SKM-1 treated with dmso at 0.1 percent for 144 hours (cell line): ENCODE results near the gene RNF212.

Experiments used
- DNase-seq: peaks from one replicate; lab custom pipeline; 2025; ENCODE audit not compliant: unreplicated experiment; lab: John Stamatoyannopoulos, UW

Gene RNF212

GRCh38 chr4:1116838-1117237, 3.5 kb upstream of the RNF212 start:
- DNase-seq = no peak

- DNase-seq = no peak
Measured at GRCh38 chr4:1115528-1116293, 2.3 kb upstream of the RNF212 start.

- no peak for DNase-seq
Measured at GRCh38 chr4:1112821-1113182, 562 bp downstream of the RNF212 start.

GRCh38 chr4:1112174-1112820, 1.1 kb downstream of the RNF212 start:
- no peak for DNase-seq

- DNase-seq = no peak
Measured at GRCh38 chr4:1111259-1111809, 2.0 kb downstream of the RNF212 start.

GRCh38 chr4:1109898-1110506, 3.4 kb downstream of the RNF212 start:
- DNase-seq = no peak

GRCh38 chr4:1109333-1109732, 4.0 kb downstream of the RNF212 start:
- DNase-seq = no peak

- DNase-seq = no peak
Measured at GRCh38 chr4:1105662-1106061, 7.7 kb downstream of the RNF212 start.

- no peak for DNase-seq
Measured at GRCh38 chr4:1105067-1105466, 8.3 kb downstream of the RNF212 start.

GRCh38 chr4:1104647-1105046, 8.7 kb downstream of the RNF212 start:
- no peak for DNase-seq

- DNase-seq = no peak
Measured at GRCh38 chr4:1099684-1100335, 13.6 kb downstream of the RNF212 start.

- no peak for DNase-seq
Measured at GRCh38 chr4:1099270-1099669, 14.1 kb downstream of the RNF212 start.

GRCh38 chr4:1098311-1098925, 14.9 kb downstream of the RNF212 start:
- no peak for DNase-seq

- no peak for DNase-seq
Measured at GRCh38 chr4:1097553-1097952, 15.8 kb downstream of the RNF212 start.

GRCh38 chr4:1096841-1097240, 16.5 kb downstream of the RNF212 start:
- no peak for DNase-seq

- no peak for DNase-seq
Measured at GRCh38 chr4:1094336-1094690, 19.1 kb downstream of the RNF212 start.

- no peak for DNase-seq
Measured at GRCh38 chr4:1093391-1094335, 19.7 kb downstream of the RNF212 start.

- DNase-seq = no peak
Measured at GRCh38 chr4:1092983-1093361, 20.4 kb downstream of the RNF212 start.

GRCh38 chr4:1092026-1092982, 21.1 kb downstream of the RNF212 start:
- DNase-seq = no peak
